ENCODE data around the gene MLLT6. TPM values are rescaled to one million over a fixed set of nuclear protein-coding genes. Genes with fewer than 3 reads are reported as not detected.

MLLT6 gene
- total and polyA plus RNA-seq, 2 of the 13 experiments (the other 11 are each of a cell fraction or from before 2014, with no cell fraction given), result 50.7 to 69.5 TPM

GRCh38 chr17:38752308-38753070, 47.4 kb downstream of the MLLT6 start, which contains the start of gene PSMB3 (continued):
- 0 out of 2 replicates have a peak, but pooled peaks have one; percentile 13 for TF ChIP-seq ZC3H13 (CRISPR knock-in tag; IDR thresholded peaks at IDR 0.05)
- 0 out of 2 replicates have a peak, but pooled peaks have one; percentile 23 for TF ChIP-seq ZBTB7A (CRISPR knock-in tag; IDR thresholded peaks at IDR 0.05)
- TF ChIP-seq RAD51 (IDR thresholded peaks at IDR 0.05; ENCODE audit: borderline replicate concordance), result no peak; the same call in 1 of the 2 replicates
- 0 out of 2 replicates have a peak, but pooled peaks have one; percentile 89 for TF ChIP-seq ZFP36L1 (CRISPR knock-in tag; IDR thresholded peaks at IDR 0.05)
- TF ChIP-seq GTF2F1 (IDR thresholded peaks at IDR 0.05; ENCODE audit: low read length), result no peak
- TF ChIP-seq ZMYM3 (CRISPR knock-in tag; IDR thresholded peaks at IDR 0.05), result peak; percentile 50; the same call in 1 of the 2 replicates
- no peak for TF ChIP-seq ZNF326 (CRISPR knock-in tag; IDR thresholded peaks at IDR 0.05; ENCODE audit: borderline replicate concordance)
- peak; percentile 96 for TF ChIP-seq GABPB1 (CRISPR knock-in tag; IDR thresholded peaks at IDR 0.05)
- no peak for TF ChIP-seq PRPF4 (IDR thresholded peaks at IDR 0.05; ENCODE audit: low read depth, low read length, poor library complexity, severe bottlenecking)
- peak; percentile 5; the same call in 1 of the 2 replicates for TF ChIP-seq SRF (IDR thresholded peaks at IDR 0.05; ENCODE audit: low read depth, low read length)
- TF ChIP-seq HNRNPUL1 (IDR thresholded peaks at IDR 0.05; ENCODE audit: low read depth, low read length), result no peak
- TF ChIP-seq NR1H2 (CRISPR knock-in tag; IDR thresholded peaks at IDR 0.05; ENCODE audit: borderline replicate concordance, low read depth), result no peak
- 0 out of 2 replicates have a peak, but pooled peaks have one; percentile 43 for TF ChIP-seq RFX5 (IDR thresholded peaks at IDR 0.05; ENCODE audit: low read depth, low read length)
- TF ChIP-seq POLR2G (IDR thresholded peaks at IDR 0.05; ENCODE audit: low read depth, low read length), result peak; percentile 87
- 0 out of 2 replicates have a peak, but pooled peaks have one; percentile 18 for TF ChIP-seq ZFYVE20 (CRISPR knock-in tag; IDR thresholded peaks at IDR 0.05; ENCODE audit: borderline replicate concordance, low read depth)
- TF ChIP-seq ZNF713 (CRISPR knock-in tag; IDR thresholded peaks at IDR 0.05), result 0 out of 2 replicates have a peak, but pooled peaks have one; percentile 16
- TF ChIP-seq ZNF18 (CRISPR knock-in tag; IDR thresholded peaks at IDR 0.05; ENCODE audit: insufficient replicate concordance), result peak; percentile 87
- TF ChIP-seq BCLAF1 (IDR thresholded peaks at IDR 0.05), result no peak
- TF ChIP-seq FOXA3 (CRISPR knock-in tag; IDR thresholded peaks at IDR 0.05), result peak; percentile 65; the same call in 1 of the 2 replicates
- no peak for TF ChIP-seq XBP1 (CRISPR knock-in tag; IDR thresholded peaks at IDR 0.05)
- TF ChIP-seq ZNF10 (CRISPR knock-in tag; IDR thresholded peaks at IDR 0.05; ENCODE audit: borderline replicate concordance, low read depth), result no peak
- TF ChIP-seq ZNF781 (CRISPR knock-in tag; IDR thresholded peaks at IDR 0.05; ENCODE audit: borderline replicate concordance, not compliant biosample characterization), result no peak
- TF ChIP-seq ZNF567 (CRISPR knock-in tag; IDR thresholded peaks at IDR 0.05; ENCODE audit: borderline replicate concordance), result no peak; the same call in 1 of the 2 replicates

Measured in HepG2 (cell line).